IPS-NIHi7 (cell line): ENCODE results near the gene ZNRD2.
"Not testable (repeated sequence)": the region's sequence is repeated elsewhere in the genome, so short reads cannot be mapped to it uniquely, and the experiment has no call there.

Experiments
- DNase-seq: peaks from one replicate; pipeline ENCODE4 v3.0.0; 2012; ENCODE audit warnings: mixed read lengths; ENCODE audit errors: extremely low spot score

Gene ZNRD2, protein sequence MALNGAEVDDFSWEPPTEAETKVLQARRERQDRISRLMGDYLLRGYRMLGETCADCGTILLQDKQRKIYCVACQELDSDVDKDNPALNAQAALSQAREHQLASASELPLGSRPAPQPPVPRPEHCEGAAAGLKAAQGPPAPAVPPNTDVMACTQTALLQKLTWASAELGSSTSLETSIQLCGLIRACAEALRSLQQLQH

DNA sequence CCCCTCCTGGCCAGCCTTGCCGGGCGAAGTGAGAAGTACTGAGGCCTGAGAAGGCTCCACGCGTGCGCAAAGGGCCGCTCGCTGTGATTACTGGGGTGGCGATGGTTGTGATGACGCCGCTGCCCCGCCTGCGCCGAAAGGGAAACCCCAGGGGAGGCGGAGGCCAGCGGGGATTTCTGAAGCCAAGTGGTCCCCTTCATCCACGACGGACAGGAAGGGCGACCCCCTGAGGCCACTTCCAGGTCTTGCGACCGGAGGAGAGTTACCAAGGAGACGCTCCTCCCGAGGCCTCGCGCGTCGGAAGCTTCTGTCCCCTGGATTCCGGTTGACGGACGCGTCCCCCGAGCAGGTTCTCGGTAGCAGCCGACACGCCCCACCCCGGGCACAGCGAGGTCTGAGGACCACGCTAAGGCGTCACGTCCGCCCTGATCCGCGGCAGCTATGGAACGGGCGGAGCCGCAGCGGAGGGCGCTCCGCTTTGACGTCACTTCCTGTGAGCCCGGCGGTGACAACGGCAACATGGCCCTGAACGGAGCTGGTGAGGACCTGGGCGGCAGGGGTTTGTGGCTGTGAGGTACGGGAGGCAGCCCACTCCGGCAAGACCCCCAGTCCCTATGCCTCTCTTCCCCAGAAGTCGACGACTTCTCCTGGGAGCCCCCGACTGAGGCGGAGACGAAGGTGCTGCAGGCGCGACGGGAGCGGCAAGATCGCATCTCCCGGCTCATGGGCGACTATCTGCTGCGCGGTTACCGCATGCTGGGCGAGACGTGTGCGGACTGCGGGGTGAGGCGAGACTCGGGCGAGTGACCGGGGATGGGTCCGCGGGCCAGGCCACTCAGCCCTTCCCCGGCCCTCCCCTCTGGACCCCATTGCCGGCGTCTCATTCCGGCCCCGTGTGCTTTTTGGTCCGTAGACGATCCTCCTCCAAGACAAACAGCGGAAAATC is at the start of gene ZNRD2:
ZNRD2 (plus strand) TSS at position 505 of the 946 bp plus-strand sequence; CDS start at position 520, 15 bp downstream.
- peak; percentile 95 for DNase-seq

GRCh38 chr11:65521777-65522521 is 48.3 kb upstream of the ZNRD2 start:
- DNase-seq: not testable (repeated sequence)

DNA sequence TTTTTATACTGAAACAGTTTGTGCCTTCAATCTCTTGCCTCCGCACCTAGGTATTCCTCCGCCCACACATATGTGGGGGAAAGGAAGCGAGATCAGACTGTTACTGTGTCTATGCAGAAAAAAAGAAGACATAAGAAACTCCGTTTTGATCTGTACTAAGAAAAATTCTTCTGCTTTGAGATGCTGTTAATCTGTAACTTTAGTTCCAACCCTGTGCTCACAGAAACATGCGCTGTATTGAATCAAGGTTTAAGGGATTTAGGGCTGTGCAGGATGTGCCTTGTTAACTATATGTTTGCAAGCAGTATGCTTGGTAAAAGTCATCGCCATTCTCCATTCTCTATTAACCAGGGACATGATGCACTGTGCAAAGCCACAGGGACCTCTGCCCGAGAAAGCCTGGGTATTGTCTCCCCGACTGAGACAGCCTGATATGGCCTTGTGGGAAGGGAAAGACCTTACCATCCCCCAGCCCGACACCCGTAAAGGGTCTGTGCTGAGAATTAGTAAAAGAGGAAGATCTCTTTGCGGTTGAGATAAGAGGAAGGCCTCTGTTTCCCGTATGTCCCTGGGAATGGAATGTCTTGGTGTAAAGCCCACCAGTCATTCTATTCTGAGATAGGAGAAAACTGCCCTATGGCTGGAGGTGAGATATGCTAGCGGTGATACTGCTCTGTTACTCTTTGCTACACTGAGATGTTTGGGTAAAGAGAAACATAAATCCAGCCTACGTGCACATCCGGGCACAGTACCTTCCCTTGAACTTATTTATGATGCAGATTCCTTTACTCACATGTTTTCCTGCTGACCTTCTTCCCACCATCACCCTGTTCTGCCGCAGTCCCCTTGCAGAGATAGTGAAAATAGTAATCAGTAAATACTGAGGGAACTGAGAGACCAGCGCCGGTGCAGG is 47.3 kb upstream of the ZNRD2 start:
- DNase-seq: not testable (repeated sequence)

- DNase-seq: not testable (repeated sequence)
These were observed 46.7 kb upstream of the ZNRD2 start for GRCh38 chr11:65523631-65523968.

- no peak for DNase-seq
These were observed 46.1 kb upstream of the ZNRD2 start for GRCh38 chr11:65524014-65524740.

- peak; percentile 92 for DNase-seq
These were observed 45.3 kb upstream of the ZNRD2 start, which contains the start of gene SCYL1 for GRCh38 chr11:65524741-65525545. Gene SCYL1, plus strand, starts transcription at chr11:65525083. Its CDS starts 71 bp downstream, at chr11:65525154.

GRCh38 chr11:65525546-65526480 is 44.5 kb upstream of the ZNRD2 start:
- DNase-seq: no peak

GRCh38 chr11:65526744-65527143 is 43.5 kb upstream of the ZNRD2 start:
- DNase-seq: no peak

- DNase-seq: no peak
These were observed 41.4 kb upstream of the ZNRD2 start for GRCh38 chr11:65528819-65529350.

- DNase-seq: no peak
These were observed 40.7 kb upstream of the ZNRD2 start for GRCh38 chr11:65529475-65530156.

GRCh38 chr11:65530157-65530496 is 40.1 kb upstream of the ZNRD2 start:
- DNase-seq: peak; percentile 46

DNA sequence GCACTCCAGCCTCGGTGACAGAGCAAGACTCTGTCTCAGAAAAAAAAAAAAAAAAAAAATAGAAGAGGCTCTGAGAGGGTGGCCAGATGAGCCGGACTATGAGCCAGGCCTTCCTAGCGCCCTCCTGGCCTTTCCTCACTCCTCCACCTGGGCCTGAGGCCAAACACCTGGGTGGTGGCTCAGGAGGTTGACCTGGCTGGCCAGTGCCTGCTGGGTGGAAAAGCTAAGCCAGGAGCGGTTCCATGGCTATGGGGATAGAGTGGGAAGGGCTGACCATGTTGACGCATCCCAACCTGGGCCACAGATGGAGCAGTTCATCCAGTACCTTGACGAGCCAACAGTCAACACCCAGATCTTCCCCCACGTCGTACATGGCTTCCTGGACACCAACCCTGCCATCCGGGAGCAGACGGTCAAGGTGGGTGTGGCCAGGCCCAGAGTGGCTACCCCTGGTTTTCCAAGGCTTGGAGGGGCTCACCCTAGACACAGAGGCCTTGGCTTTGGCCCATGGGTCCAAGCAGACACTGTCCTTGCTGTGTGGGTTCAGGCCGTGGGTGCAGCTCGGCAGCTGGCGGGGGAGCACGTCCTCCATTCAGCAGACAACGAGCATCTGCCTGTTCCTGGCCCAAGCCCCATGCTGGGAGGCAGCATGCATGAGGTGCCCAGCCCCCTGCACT is 37.8 kb upstream of the ZNRD2 start:
- DNase-seq: no peak

DNA sequence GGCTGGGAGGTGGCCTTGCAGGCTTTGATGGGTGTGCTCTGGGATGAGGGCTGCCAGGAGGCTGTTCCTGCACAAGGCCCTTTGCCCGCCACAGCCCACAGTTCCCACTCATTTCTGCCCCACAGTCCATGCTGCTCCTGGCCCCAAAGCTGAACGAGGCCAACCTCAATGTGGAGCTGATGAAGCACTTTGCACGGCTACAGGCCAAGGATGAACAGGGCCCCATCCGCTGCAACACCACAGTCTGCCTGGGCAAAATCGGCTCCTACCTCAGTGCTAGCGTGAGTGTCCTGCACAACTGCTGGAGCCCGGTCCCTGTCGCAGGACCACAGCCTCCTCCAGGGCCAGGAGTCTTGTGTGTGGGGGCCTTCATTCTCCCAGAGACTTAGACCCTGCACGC is 35.2 kb upstream of the ZNRD2 start:
- no peak for DNase-seq

- no peak for DNase-seq
These were observed 33.6 kb upstream of the ZNRD2 start for GRCh38 chr11:65536412-65537295.

DNA sequence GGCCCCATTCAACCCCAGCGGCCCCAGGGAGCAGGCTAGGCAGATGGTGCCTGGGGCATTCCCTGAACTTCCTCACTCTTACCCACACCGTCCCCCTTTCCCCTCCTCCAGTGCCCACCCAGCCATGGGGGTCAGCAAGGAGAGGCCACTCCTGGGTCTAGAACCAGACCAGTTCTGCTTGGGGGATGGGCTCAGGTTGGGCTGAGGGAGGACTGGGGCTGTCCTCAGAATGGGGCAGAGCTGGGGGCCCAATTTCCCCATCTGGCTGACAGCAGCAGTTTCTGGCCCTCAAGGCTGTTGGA is 33.0 kb upstream of the ZNRD2 start:
- DNase-seq: no peak

DNA sequence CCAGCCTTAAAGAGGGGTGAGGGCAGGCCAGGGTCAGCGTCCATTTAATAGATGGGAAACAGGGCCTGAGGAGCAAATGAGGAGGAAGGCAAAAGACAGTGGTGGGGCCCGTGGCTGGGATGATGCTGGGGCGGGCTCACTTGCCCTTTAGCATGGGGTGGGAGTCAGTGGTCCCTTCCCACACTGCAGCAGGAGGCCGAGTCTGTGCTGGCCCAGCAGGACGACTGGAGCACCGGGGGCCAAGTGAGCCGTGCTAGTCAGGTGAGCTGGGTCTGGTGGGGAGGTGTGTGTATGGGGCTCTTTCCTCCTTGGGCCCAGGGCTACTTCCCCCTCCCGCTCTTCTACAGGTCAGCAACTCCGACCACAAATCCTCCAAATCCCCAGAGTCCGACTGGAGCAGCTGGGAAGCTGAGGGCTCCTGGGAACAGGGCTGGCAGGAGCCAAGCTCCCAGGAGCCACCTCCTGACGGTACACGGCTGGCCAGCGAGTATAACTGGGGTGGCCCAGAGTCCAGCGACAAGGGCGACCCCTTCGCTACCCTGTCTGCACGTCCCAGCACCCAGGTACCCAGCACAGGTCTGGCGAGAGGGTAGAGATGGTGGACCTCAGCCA is 32.6 kb upstream of the ZNRD2 start:
- DNase-seq: no peak
